Spinal cord (tissue), 4 donors: ENCODE measurements around the gene ELN. TPM values are rescaled to one million over a fixed set of nuclear protein-coding genes. Genes with fewer than 3 reads are reported as not detected.

ENCODE experiments used
- polyA plus RNA-seq, 2 donors: library from polyadenylated mRNA; unstranded; fragments of 120-200 nt; gene quantifications; one replicate each; pipeline ENCODE4 v1.2.1, GENCODE V29; 2013; ENCODE audit not compliant: insufficient read length in 2 of 2
- total RNA-seq, 2 donors: library from RNA; depleted of rRNA in 1 of 2; stranded (reverse); fragments of 120-200 nt in 1 of 2; fragments of >200 nt in 1 of 2; gene quantifications; one replicate each; pipeline versions ENCODE4 v1.2.3 to v1.2.4, GENCODE V29; 2013 to 2014

ELN gene
- total and polyA plus RNA-seq, 4 donors = 114 to 287 (median 197) TPM

Other genes starting within 250 kb of the ELN start
- 1 to 10 TPM in 1 of 2 donors, under 1 TPM in 1; 0.20 to 2.6 TPM for gene CLDN4, start 197.2 kb upstream of the ELN start, total RNA-seq
- 1 to 10 TPM in 1 of 2 donors, under 1 TPM in 1; 0.25 to 1.3 TPM for gene CLDN4, start 197.2 kb upstream of the ELN start, polyA plus RNA-seq
- gene METTL27, start 185.7 kb upstream of the ELN start, total RNA-seq = 1 to 10 TPM in 1 of 2 donors, under 1 TPM in 1; 0.79 to 4.2 TPM
- under 1 TPM; 0.49 to 0.66 TPM for gene METTL27, start 185.7 kb upstream of the ELN start, polyA plus RNA-seq
- not detected for gene TMEM270, start 167.0 kb upstream of the ELN start, total RNA-seq
- not detected for gene TMEM270, start 167.0 kb upstream of the ELN start, polyA plus RNA-seq
- gene LIMK1, start 55.6 kb downstream of the ELN start, total RNA-seq = 10 to 100 TPM; 26.3 to 35.6 TPM
- 10 to 100 TPM; 81.4 to 81.5 TPM for gene LIMK1, start 55.6 kb downstream of the ELN start, polyA plus RNA-seq
- gene EIF4H, start 146.2 kb downstream of the ELN start, total RNA-seq = 100 to 1,000 TPM; 176 to 184 TPM
- gene EIF4H, start 146.2 kb downstream of the ELN start, polyA plus RNA-seq = 100 to 1,000 TPM; 252 to 261 TPM
- gene LAT2, start 181.8 kb downstream of the ELN start, total RNA-seq = 10 to 100 TPM in 1 of 2 donors, 1 to 10 TPM in 1; 6.4 to 10.3 TPM
- 10 to 100 TPM in 1 of 2 donors, 1 to 10 TPM in 1; 8.9 to 10.1 TPM for gene LAT2, start 181.8 kb downstream of the ELN start, polyA plus RNA-seq
- gene RFC2, start 226.2 kb downstream of the ELN start, total RNA-seq = 10 to 100 TPM; 17.9 to 29.5 TPM
- gene RFC2, start 226.2 kb downstream of the ELN start, polyA plus RNA-seq = 10 to 100 TPM; 39.5 to 43.6 TPM